ENCODE measurements around the gene PTPRC. TPM values are rescaled to one million over a fixed set of nuclear protein-coding genes. Genes with fewer than 3 reads are reported as not detected.

PTPRC gene
- polyA plus RNA-seq, 1 donor (not counting 4 experiments of a cell fraction or from before 2014, with no cell fraction given): not detected

GRCh38 chr1:198671136-198671535, 32.3 kb downstream of the PTPRC start:
- DNase-seq (ENCODE audit: low read depth, low spot score): no peak
- Histone ChIP-seq H3K4me1 (ENCODE audit: control insufficient read depth, extremely low read depth, insufficient read depth, low read length) (peaks cover 31% of the 10 kb centered on the region), H3K79me2 (ENCODE audit: control insufficient read depth, insufficient read depth, low read length) (no peaks in the 10 kb centered on the region), H3K27me3 (ENCODE audit: control insufficient read depth, extremely low read depth, insufficient read depth, low read length) (no peaks in the 10 kb centered on the region), H3K27ac (ENCODE audit: control insufficient read depth, insufficient read depth, low read length) (no peak overlapping the region), H3K9ac (ENCODE audit: control insufficient read depth, extremely low read depth, insufficient read depth, low read length) (no peak overlapping the region), H3K4me2 (ENCODE audit: control insufficient read depth, extremely low read depth, insufficient read depth, low read depth, low read length) (no peak overlapping the region), H3K9me1 (ENCODE audit: control insufficient read depth, extremely low read depth, insufficient read depth, low read length) (no peaks in the 10 kb centered on the region), H3K36me3 (ENCODE audit: control insufficient read depth in 2 of 2, extremely low read depth in 1 of 2, insufficient read depth in 2 of 2, low read length in 2 of 2) (no peaks in the 10 kb centered on the region), H3K4me3 (ENCODE audit: control insufficient read depth in 2 of 3, extremely low read depth in 1 of 3, insufficient read depth in 2 of 3, low read depth in 1 of 3, low read length in 3 of 3) (no peak overlapping the region), H4K20me1 (ENCODE audit: control insufficient read depth, extremely low read depth, insufficient read depth, low read length) (no peaks in the 10 kb centered on the region), H2AFZ (ENCODE audit: control insufficient read depth, low read length) (no peak overlapping the region), H3K9me3 (ENCODE audit: control insufficient read depth, low read depth, low read length) (no peaks in the 10 kb centered on the region)
- no peak for TF ChIP-seq CTCF (optimal IDR thresholded peaks at IDR 0.05 in 1 of 3, IDR thresholded peaks at IDR 0.05 in 1 of 3, conservative IDR thresholded peaks at IDR 0.05 in 1 of 3; ENCODE audit: extremely low read depth in 1 of 3, insufficient read depth in 2 of 3, low read length in 3 of 3)
- TF ChIP-seq EZH2 (IDR thresholded peaks at IDR 0.05; ENCODE audit: low read length): no peak
- dilution Hi-C loops (cut with MboI; ENCODE audit: extremely low pct_ligation_motif_present, low sequenced_read_pairs): no loop called here
- no peak for FAIRE-seq

GRCh38 chr1:198672124-198672523, 33.3 kb downstream of the PTPRC start:
- dilution Hi-C loops (cut with MboI; ENCODE audit: extremely low pct_ligation_motif_present, low sequenced_read_pairs): no loop called here
- no peak for FAIRE-seq
- Histone ChIP-seq H3K27me3 (ENCODE audit: control insufficient read depth, extremely low read depth, insufficient read depth, low read length) (no peaks in the 10 kb centered on the region), H3K36me3 (ENCODE audit: control insufficient read depth in 2 of 2, extremely low read depth in 1 of 2, insufficient read depth in 2 of 2, low read length in 2 of 2) (no peaks in the 10 kb centered on the region), H3K79me2 (ENCODE audit: control insufficient read depth, insufficient read depth, low read length) (no peaks in the 10 kb centered on the region), H3K9me3 (ENCODE audit: control insufficient read depth, low read depth, low read length) (no peaks in the 10 kb centered on the region), H4K20me1 (ENCODE audit: control insufficient read depth, extremely low read depth, insufficient read depth, low read length) (no peaks in the 10 kb centered on the region), H3K9me1 (ENCODE audit: control insufficient read depth, extremely low read depth, insufficient read depth, low read length) (no peaks in the 10 kb centered on the region), H3K27ac (ENCODE audit: control insufficient read depth, insufficient read depth, low read length) (no peak overlapping the region), H3K4me2 (ENCODE audit: control insufficient read depth, extremely low read depth, insufficient read depth, low read depth, low read length) (no peak overlapping the region), H2AFZ (ENCODE audit: control insufficient read depth, low read length) (peak overlapping the region; percentile 49), H3K4me3 (ENCODE audit: control insufficient read depth in 2 of 3, extremely low read depth in 1 of 3, insufficient read depth in 2 of 3, low read depth in 1 of 3, low read length in 3 of 3) (no peak overlapping the region), H3K9ac (ENCODE audit: control insufficient read depth, extremely low read depth, insufficient read depth, low read length) (no peak overlapping the region), H3K4me1 (ENCODE audit: control insufficient read depth, extremely low read depth, insufficient read depth, low read length) (peaks cover 35% of the 10 kb centered on the region)
- DNase-seq (ENCODE audit: low read depth, low spot score): no peak
- TF ChIP-seq CTCF (optimal IDR thresholded peaks at IDR 0.05 in 1 of 3, IDR thresholded peaks at IDR 0.05 in 1 of 3, conservative IDR thresholded peaks at IDR 0.05 in 1 of 3; ENCODE audit: extremely low read depth in 1 of 3, insufficient read depth in 2 of 3, low read length in 3 of 3) (no peak), EZH2 (IDR thresholded peaks at IDR 0.05; ENCODE audit: low read length) (no peak)

Measured in keratinocyte (primary cell).